22Rv1 (cell line): ENCODE measurements around the gene ENTHD1.

Experiments
- CTCF ChIP-seq: fragments of 450-650 bp; IDR thresholded peaks from 2 replicates; pipeline ENCODE4 v1.5.1; 2017; ENCODE audit warnings: mild to moderate bottlenecking
- ZFX ChIP-seq: fragments of 450-650 bp; IDR thresholded peaks from 2 replicates; pipeline ENCODE4 v1.6.1; 2017; ENCODE audit warnings: antibody characterized with exemption, borderline replicate concordance

GRCh38 chr22:39913321-39913720 lies 19.8 kb upstream of the ENTHD1 start:
- TF ChIP-seq CTCF (no peak), ZFX (no peak)
